ENCODE results near the gene SKAP2. TPM values are rescaled to one million over a fixed set of nuclear protein-coding genes. Genes with fewer than 3 reads are reported as not detected.

SKAP2 gene
- total RNA-seq, 1 experiment from 2014 or later: 3.2 TPM

DNA sequence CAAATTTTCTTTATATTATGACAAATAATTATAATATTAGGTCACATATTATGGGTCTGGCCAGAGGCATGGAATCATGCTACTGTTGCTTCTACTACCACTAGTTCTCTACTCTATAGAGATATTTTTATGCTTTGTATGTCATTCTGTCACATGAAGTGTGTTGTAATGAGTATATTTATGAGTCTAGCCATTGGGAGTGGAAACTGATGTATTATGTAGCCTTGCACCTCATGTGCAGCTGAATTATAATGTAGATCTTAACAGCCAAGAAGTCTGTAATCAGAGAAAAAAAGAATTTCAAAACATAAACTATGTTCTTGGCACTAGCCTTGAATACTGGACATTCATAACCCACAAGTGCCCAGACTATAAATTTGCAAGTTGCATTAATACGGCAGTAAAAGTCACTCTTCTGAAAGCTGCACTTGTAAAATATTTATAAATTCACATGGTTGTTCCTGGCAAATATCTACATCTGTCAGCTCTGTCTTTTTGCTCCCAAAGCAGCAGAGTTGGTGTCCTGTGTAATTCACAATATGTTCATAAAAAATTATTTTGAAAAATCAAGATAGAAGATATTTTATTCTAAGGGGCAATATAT is 48.6 kb upstream of the SKAP2 start:
- H2BK15ac ChIP-seq (ENCODE audit: low read depth, low read length): no peak overlapping the region
- no peaks in the 10 kb centered on the region for H3K23me2 ChIP-seq (ENCODE audit: insufficient read length, low read depth, low read length, poor library complexity, severe bottlenecking)
- no peak overlapping the region for H3K23ac ChIP-seq (ENCODE audit: insufficient read length, low read depth, low read length)
- peaks cover 2% of the 10 kb centered on the region; the same call in 1 of the 2 replicates for H3K27me3 Mint-ChIP-seq (ENCODE audit: low read depth)
- no peak overlapping the region for H3K4me3 Mint-ChIP-seq
- no peaks in the 10 kb centered on the region for H3K79me2 ChIP-seq (ENCODE audit: insufficient read depth, low read length)
- H2BK12ac ChIP-seq (ENCODE audit: insufficient read length, low read depth, low read length): no peak overlapping the region
- H3K56ac ChIP-seq (ENCODE audit: insufficient read length, low read depth, low read length): no peak overlapping the region
- peaks cover 0 to 4% of the 10 kb centered on the region in 2 experiments; a peak in 2 of 4 replicates for H3K4me1 Mint-ChIP-seq
- H4K20me1 ChIP-seq (ENCODE audit: control insufficient read depth, insufficient read depth, insufficient read length): no peaks in the 10 kb centered on the region
- no peaks in the 10 kb centered on the region for H3K27me3 ChIP-seq (ENCODE audit: insufficient read depth, low read length)
- no peaks in the 10 kb centered on the region for H3K9me3 ChIP-seq (ENCODE audit: control insufficient read depth, low read depth, low read length)
- H4K91ac ChIP-seq (ENCODE audit: insufficient read length, low read depth, low read length): no peak overlapping the region
- H4K8ac ChIP-seq (replicated peaks; ENCODE audit: insufficient read length, low read depth, low read length): no peak overlapping the region
- H2AFZ ChIP-seq (ENCODE audit: low read length): no peak overlapping the region
- no peak overlapping the region for H3K27ac Mint-ChIP-seq
- no peaks in the 10 kb centered on the region for H3K36me3 Mint-ChIP-seq (ENCODE audit: insufficient read depth in 1 of 3, low read depth in 3 of 3)
- DNase-seq: no peak
- H2AK5ac ChIP-seq (ENCODE audit: insufficient read length, low read length): no peak overlapping the region
- no peak overlapping the region for H3K27ac ChIP-seq (ENCODE audit: insufficient read length, low read depth, low read length)
- H3K14ac ChIP-seq (ENCODE audit: insufficient read depth, low read length): no peak overlapping the region
- no peak overlapping the region for H3T11ph ChIP-seq (ENCODE audit: low read length)
- no peak overlapping the region for H4K5ac ChIP-seq (ENCODE audit: insufficient read length, low read depth, low read length)
- H2BK120ac ChIP-seq (ENCODE audit: low read depth, low read length, poor library complexity, severe bottlenecking): no peak overlapping the region
- TF ChIP-seq, protein P1, sequence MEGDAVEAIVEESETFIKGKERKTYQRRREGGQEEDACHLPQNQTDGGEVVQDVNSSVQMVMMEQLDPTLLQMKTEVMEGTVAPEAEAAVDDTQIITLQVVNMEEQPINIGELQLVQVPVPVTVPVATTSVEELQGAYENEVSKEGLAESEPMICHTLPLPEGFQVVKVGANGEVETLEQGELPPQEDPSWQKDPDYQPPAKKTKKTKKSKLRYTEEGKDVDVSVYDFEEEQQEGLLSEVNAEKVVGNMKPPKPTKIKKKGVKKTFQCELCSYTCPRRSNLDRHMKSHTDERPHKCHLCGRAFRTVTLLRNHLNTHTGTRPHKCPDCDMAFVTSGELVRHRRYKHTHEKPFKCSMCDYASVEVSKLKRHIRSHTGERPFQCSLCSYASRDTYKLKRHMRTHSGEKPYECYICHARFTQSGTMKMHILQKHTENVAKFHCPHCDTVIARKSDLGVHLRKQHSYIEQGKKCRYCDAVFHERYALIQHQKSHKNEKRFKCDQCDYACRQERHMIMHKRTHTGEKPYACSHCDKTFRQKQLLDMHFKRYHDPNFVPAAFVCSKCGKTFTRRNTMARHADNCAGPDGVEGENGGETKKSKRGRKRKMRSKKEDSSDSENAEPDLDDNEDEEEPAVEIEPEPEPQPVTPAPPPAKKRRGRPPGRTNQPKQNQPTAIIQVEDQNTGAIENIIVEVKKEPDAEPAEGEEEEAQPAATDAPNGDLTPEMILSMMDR (conservative IDR thresholded peaks at IDR 0.05): no peak
- no peak overlapping the region for H3K18ac ChIP-seq (ENCODE audit: insufficient read length, low read depth, low read length)
- no peak overlapping the region for H2BK20ac ChIP-seq (ENCODE audit: low read depth, low read length, poor library complexity, severe bottlenecking)
- H3K4ac ChIP-seq (ENCODE audit: low read depth, low read length): no peak overlapping the region
- H3K9me3 Mint-ChIP-seq: no peaks in the 10 kb centered on the region
- H3K9ac ChIP-seq (ENCODE audit: extremely low read depth, insufficient read length, low read length): no peak overlapping the region
- no peaks in the 10 kb centered on the region for H3K4me1 ChIP-seq (ENCODE audit: insufficient read depth, low read length)
- H2BK5ac ChIP-seq (ENCODE audit: insufficient read length, low read length): no peak overlapping the region
- no peaks in the 10 kb centered on the region for H3K79me1 ChIP-seq (ENCODE audit: insufficient read depth, low read depth, low read length, poor library complexity, severe bottlenecking)
- WGBS (ENCODE audit: extremely low coverage, insufficient read length, low lambda C conversion rate): no CpG with 5 or more reads among the region's 1 CpG
- no peak overlapping the region for H3K4me2 ChIP-seq (ENCODE audit: insufficient read depth, insufficient read length, low read length)

Measured in H9 (cell line).